Measurements from ENCODE around the gene ABHD8. TPM values are rescaled to one million over a fixed set of nuclear protein-coding genes. Genes with fewer than 3 reads are reported as not detected.

Gene ABHD8
- total RNA-seq, 1 experiment from 2014 or later = 13.2 TPM

DNA sequence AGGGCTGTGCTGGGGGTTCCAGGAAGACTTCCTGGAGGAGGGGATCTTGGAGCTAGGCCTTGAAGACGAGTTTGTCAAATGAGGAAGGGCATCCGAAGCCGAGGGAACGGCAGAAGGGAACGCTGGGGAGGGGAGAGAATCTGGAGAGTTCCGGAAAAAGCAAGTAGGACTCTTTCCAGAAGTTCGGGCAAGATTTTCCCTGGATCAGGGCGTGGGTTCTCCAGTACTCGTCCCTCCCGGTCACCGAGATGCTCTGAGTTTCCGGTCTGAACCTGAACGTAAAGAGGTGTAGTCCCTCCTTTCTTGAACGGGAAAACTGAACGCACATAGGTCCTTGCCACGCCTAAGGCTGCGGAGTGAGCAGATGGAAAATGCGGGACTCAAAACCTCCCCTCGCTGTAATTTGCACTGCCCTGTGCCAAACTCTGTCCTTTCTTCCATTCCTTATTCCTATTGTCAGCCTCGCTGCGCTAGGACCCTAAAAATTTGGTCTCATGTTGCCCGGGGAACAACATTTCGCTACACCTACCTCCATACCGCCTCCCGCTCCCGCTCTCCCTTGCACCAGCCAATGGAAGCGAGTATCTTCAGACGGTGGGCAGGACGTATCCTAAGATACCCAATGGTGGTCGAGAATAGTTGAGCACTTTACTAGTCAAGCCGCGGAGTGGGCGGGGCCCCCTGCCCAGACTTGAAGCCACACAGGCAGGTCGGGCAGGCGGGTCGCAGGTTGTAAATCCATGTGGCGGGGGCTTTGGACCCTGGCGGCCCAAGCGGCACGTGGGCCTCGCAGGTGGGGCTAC lies 33.8 kb upstream of the ABHD8 start, which contains the start of gene GTPBP3:
GTPBP3 (plus strand) TSS at position 682 of the 803 bp plus-strand sequence; CDS start at position 741, 59 bp downstream.
- Mint-ChIP-seq H3K4me3 (peak within 1 kb of the TSS; percentile 99), H3K36me3 (peaks cover 8% of the 10 kb centered on the region), H3K27ac (peak within 1 kb of the TSS; percentile 99), H3K9me3 (peaks cover 5% of the 10 kb centered on the region), H3K27me3 (ENCODE audit: low read depth) (peaks cover 2% of the 10 kb centered on the region; the same call in 1 of the 2 replicates), H3K4me1 (peaks cover 48% of the 10 kb centered on the region)
- CTCF ChIA-PET = no interaction called here
- DNase-seq (ENCODE audit: low spot score) (peak; percentile 98), ATAC-seq (peak; percentile 67)
- POLR2A ChIA-PET = interaction anchor here (0.6 to 1.0 kb wide), 3 partner anchors 32 to 1451 kb away, joined by 3 to 10 read pairs (median 3); partner anchors contain the start of genes BABAM1 and MRPL34
- TF ChIP-seq NFE2L1 (CRISPR knock-in tag; IDR thresholded peaks at IDR 0.05) (no peak; the same call in none of the 2 replicates), ETV6 (CRISPR knock-in tag; IDR thresholded peaks at IDR 0.05) (peak; percentile 47; the same call in 1 of the 2 replicates), HMGA2 (CRISPR knock-in tag; IDR thresholded peaks at IDR 0.05) (no peak), GTF2I (CRISPR knock-in tag; conservative IDR thresholded peaks at IDR 0.05) (peak; percentile 71; the same call in 1 of the 2 replicates), TEAD1 (CRISPR knock-in tag; IDR thresholded peaks at IDR 0.05) (peak; percentile 31; the same call in 1 of the 2 replicates), ESRRA (CRISPR knock-in tag; IDR thresholded peaks at IDR 0.05; ENCODE audit: borderline replicate concordance) (no peak), SMAD3 (CRISPR knock-in tag; IDR thresholded peaks at IDR 0.05; ENCODE audit: borderline replicate concordance) (0 out of 2 replicates have a peak, but pooled peaks have one; percentile 28), ZNF396 (CRISPR knock-in tag; IDR thresholded peaks at IDR 0.05; ENCODE audit: borderline replicate concordance) (no peak), NR3C1 (CRISPR knock-in tag; conservative IDR thresholded peaks at IDR 0.05; ENCODE audit: low read depth) (no peak), ZNF317 (CRISPR knock-in tag; IDR thresholded peaks at IDR 0.05; ENCODE audit: borderline replicate concordance, low read depth) (no peak), ZNF219 (CRISPR knock-in tag; IDR thresholded peaks at IDR 0.05; ENCODE audit: borderline replicate concordance) (no peak), GRHL2 (CRISPR knock-in tag; IDR thresholded peaks at IDR 0.05; ENCODE audit: insufficient replicate concordance, severe bottlenecking) (no peak), ZBTB21 (CRISPR knock-in tag; IDR thresholded peaks at IDR 0.05; ENCODE audit: borderline replicate concordance) (no peak), TEAD4 (CRISPR knock-in tag; IDR thresholded peaks at IDR 0.05) (no peak)
- TF ChIP-seq, protein P1, sequence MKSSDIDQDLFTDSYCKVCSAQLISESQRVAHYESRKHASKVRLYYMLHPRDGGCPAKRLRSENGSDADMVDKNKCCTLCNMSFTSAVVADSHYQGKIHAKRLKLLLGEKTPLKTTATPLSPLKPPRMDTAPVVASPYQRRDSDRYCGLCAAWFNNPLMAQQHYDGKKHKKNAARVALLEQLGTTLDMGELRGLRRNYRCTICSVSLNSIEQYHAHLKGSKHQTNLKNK (CRISPR knock-in tag; IDR thresholded peaks at IDR 0.05) = no peak
- TF ChIP-seq, protein P2, sequence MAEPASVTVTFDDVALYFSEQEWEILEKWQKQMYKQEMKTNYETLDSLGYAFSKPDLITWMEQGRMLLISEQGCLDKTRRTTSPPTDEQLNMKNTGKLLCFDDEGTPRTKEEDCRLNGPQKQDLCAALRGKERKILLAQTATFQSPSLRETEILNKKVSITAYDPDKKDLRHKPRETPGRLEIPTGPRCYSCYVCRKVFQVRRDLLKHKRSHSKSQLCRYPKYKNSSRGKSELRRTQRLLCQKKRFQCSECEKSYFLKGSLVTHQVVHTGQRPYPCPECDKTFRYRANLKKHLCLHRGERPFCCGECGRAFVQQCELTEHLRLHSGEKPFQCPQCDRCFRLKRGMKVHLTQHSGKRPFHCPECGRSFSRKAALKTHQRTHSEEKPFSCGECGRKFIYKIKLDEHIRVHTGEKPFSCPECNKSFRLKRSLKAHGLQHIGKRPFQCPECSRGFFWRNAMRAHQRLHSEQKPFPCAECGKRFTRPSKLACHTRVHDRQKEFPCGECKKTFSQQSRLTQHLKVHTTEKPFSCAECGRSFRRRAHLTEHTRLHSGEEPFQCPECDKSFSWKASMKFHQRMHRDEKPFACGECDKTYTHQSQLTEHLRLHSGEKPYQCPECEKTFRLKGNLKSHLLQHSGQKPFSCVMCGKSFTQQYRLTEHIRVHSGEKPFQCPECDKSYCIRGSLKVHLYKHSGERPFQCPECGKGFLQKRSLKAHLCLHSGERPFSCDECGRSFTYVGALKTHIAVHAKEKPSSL (CRISPR knock-in tag; conservative IDR thresholded peaks at IDR 0.05) = no peak
- TF ChIP-seq, protein P3, sequence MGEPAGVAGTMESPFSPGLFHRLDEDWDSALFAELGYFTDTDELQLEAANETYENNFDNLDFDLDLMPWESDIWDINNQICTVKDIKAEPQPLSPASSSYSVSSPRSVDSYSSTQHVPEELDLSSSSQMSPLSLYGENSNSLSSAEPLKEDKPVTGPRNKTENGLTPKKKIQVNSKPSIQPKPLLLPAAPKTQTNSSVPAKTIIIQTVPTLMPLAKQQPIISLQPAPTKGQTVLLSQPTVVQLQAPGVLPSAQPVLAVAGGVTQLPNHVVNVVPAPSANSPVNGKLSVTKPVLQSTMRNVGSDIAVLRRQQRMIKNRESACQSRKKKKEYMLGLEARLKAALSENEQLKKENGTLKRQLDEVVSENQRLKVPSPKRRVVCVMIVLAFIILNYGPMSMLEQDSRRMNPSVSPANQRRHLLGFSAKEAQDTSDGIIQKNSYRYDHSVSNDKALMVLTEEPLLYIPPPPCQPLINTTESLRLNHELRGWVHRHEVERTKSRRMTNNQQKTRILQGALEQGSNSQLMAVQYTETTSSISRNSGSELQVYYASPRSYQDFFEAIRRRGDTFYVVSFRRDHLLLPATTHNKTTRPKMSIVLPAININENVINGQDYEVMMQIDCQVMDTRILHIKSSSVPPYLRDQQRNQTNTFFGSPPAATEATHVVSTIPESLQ (CRISPR knock-in tag; IDR thresholded peaks at IDR 0.05) = no peak
- TF ChIP-seq, protein P4, sequence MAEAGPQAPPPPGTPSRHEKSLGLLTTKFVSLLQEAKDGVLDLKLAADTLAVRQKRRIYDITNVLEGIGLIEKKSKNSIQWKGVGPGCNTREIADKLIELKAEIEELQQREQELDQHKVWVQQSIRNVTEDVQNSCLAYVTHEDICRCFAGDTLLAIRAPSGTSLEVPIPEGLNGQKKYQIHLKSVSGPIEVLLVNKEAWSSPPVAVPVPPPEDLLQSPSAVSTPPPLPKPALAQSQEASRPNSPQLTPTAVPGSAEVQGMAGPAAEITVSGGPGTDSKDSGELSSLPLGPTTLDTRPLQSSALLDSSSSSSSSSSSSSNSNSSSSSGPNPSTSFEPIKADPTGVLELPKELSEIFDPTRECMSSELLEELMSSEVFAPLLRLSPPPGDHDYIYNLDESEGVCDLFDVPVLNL (CRISPR knock-in tag; IDR thresholded peaks at IDR 0.05; ENCODE audit: borderline replicate concordance, low read depth) = no peak
- TF ChIP-seq, protein P5, sequence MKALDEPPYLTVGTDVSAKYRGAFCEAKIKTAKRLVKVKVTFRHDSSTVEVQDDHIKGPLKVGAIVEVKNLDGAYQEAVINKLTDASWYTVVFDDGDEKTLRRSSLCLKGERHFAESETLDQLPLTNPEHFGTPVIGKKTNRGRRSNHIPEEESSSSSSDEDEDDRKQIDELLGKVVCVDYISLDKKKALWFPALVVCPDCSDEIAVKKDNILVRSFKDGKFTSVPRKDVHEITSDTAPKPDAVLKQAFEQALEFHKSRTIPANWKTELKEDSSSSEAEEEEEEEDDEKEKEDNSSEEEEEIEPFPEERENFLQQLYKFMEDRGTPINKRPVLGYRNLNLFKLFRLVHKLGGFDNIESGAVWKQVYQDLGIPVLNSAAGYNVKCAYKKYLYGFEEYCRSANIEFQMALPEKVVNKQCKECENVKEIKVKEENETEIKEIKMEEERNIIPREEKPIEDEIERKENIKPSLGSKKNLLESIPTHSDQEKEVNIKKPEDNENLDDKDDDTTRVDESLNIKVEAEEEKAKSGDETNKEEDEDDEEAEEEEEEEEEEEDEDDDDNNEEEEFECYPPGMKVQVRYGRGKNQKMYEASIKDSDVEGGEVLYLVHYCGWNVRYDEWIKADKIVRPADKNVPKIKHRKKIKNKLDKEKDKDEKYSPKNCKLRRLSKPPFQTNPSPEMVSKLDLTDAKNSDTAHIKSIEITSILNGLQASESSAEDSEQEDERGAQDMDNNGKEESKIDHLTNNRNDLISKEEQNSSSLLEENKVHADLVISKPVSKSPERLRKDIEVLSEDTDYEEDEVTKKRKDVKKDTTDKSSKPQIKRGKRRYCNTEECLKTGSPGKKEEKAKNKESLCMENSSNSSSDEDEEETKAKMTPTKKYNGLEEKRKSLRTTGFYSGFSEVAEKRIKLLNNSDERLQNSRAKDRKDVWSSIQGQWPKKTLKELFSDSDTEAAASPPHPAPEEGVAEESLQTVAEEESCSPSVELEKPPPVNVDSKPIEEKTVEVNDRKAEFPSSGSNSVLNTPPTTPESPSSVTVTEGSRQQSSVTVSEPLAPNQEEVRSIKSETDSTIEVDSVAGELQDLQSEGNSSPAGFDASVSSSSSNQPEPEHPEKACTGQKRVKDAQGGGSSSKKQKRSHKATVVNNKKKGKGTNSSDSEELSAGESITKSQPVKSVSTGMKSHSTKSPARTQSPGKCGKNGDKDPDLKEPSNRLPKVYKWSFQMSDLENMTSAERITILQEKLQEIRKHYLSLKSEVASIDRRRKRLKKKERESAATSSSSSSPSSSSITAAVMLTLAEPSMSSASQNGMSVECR (CRISPR knock-in tag; IDR thresholded peaks at IDR 0.05; ENCODE audit: borderline replicate concordance) = no peak
- TF ChIP-seq, protein P6, sequence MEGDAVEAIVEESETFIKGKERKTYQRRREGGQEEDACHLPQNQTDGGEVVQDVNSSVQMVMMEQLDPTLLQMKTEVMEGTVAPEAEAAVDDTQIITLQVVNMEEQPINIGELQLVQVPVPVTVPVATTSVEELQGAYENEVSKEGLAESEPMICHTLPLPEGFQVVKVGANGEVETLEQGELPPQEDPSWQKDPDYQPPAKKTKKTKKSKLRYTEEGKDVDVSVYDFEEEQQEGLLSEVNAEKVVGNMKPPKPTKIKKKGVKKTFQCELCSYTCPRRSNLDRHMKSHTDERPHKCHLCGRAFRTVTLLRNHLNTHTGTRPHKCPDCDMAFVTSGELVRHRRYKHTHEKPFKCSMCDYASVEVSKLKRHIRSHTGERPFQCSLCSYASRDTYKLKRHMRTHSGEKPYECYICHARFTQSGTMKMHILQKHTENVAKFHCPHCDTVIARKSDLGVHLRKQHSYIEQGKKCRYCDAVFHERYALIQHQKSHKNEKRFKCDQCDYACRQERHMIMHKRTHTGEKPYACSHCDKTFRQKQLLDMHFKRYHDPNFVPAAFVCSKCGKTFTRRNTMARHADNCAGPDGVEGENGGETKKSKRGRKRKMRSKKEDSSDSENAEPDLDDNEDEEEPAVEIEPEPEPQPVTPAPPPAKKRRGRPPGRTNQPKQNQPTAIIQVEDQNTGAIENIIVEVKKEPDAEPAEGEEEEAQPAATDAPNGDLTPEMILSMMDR (IDR thresholded peaks at IDR 0.05) = no peak
- TF ChIP-seq, protein P7, sequence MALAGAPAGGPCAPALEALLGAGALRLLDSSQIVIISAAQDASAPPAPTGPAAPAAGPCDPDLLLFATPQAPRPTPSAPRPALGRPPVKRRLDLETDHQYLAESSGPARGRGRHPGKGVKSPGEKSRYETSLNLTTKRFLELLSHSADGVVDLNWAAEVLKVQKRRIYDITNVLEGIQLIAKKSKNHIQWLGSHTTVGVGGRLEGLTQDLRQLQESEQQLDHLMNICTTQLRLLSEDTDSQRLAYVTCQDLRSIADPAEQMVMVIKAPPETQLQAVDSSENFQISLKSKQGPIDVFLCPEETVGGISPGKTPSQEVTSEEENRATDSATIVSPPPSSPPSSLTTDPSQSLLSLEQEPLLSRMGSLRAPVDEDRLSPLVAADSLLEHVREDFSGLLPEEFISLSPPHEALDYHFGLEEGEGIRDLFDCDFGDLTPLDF (CRISPR knock-in tag; IDR thresholded peaks at IDR 0.05) = no peak
- TF ChIP-seq, protein P8, sequence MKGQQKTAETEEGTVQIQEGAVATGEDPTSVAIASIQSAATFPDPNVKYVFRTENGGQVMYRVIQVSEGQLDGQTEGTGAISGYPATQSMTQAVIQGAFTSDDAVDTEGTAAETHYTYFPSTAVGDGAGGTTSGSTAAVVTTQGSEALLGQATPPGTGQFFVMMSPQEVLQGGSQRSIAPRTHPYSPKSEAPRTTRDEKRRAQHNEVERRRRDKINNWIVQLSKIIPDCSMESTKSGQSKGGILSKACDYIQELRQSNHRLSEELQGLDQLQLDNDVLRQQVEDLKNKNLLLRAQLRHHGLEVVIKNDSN (CRISPR knock-in tag; IDR thresholded peaks at IDR 0.05) = peak; percentile 68; the same call in 1 of the 2 replicates

Measured in WTC11 (cell line).